GM21737 (cell line): ENCODE results near the gene FGFBP3.

Experiments
- ATAC-seq: cut with Tn5 transposase; IDR thresholded peaks from one replicate; pipeline ENCODE4 v1.9.1; 2021; ENCODE audit warnings: mild to moderate bottlenecking, moderate library complexity; ENCODE audit not compliant: unreplicated experiment

The FGFBP3 gene

GRCh38 chr10:91909117-91909677 lies at the start of gene FGFBP3:
Gene FGFBP3, minus strand, starts transcription at chr10:91909486. Its CDS starts 517 bp downstream, at chr10:91908969.
- ATAC-seq, result no peak

GRCh38 chr10:91957091-91957490 lies 47.8 kb upstream of the FGFBP3 start:
- ATAC-seq, result no peak

GRCh38 chr10:91955114-91955513 lies 45.8 kb upstream of the FGFBP3 start:
- ATAC-seq, result no peak

GRCh38 chr10:91953600-91954160 lies 44.4 kb upstream of the FGFBP3 start:
- ATAC-seq, result no peak

- no peak for ATAC-seq
These were observed 35.8 kb upstream of the FGFBP3 start for GRCh38 chr10:91944880-91945630.

- ATAC-seq, result no peak
These were observed 32.1 kb upstream of the FGFBP3 start for GRCh38 chr10:91941426-91941825.

- ATAC-seq, result no peak
These were observed 30.4 kb upstream of the FGFBP3 start for GRCh38 chr10:91939653-91940052.

- ATAC-seq, result no peak
These were observed 26.6 kb upstream of the FGFBP3 start for GRCh38 chr10:91935886-91936285.

GRCh38 chr10:91932737-91933136 lies 23.5 kb upstream of the FGFBP3 start:
- ATAC-seq, result no peak

- ATAC-seq, result no peak
These were observed 22.4 kb upstream of the FGFBP3 start for GRCh38 chr10:91931526-91932190.

GRCh38 chr10:91930939-91931338 lies 21.7 kb upstream of the FGFBP3 start:
- no peak for ATAC-seq

GRCh38 chr10:91925022-91925320 lies 15.7 kb upstream of the FGFBP3 start:
- ATAC-seq, result no peak

- ATAC-seq, result peak; percentile 24
These were observed 15.1 kb upstream of the FGFBP3 start for GRCh38 chr10:91924212-91925021.

- ATAC-seq, result peak; percentile 96
These were observed 14.3 kb upstream of the FGFBP3 start, which contains the start of gene BTAF1 for GRCh38 chr10:91923371-91924211. Gene BTAF1, plus strand, starts transcription at chr10:91923770. Its CDS starts 307 bp downstream, at chr10:91924077.

- ATAC-seq, result no peak
These were observed 10.4 kb upstream of the FGFBP3 start for GRCh38 chr10:91919651-91920050.

- no peak for ATAC-seq
These were observed 1.2 kb upstream of the FGFBP3 start for GRCh38 chr10:91910467-91910866.

GRCh38 chr10:91908337-91909116 lies 759 bp downstream of the FGFBP3 start:
- ATAC-seq, result peak; percentile 83

- no peak for ATAC-seq
These were observed 1.4 kb downstream of the FGFBP3 start for GRCh38 chr10:91907914-91908336.

- no peak for ATAC-seq
These were observed 2.2 kb downstream of the FGFBP3 start for GRCh38 chr10:91907033-91907594.
